Kidney (tissue), 14 donors: Measurements from ENCODE around the gene PTGER1. TPM values are rescaled to one million over a fixed set of nuclear protein-coding genes. Genes with fewer than 3 reads are reported as not detected.

Source experiments
- DNase-seq, 5 donors: peaks; one replicate each; pipeline ENCODE4 v3.0.0-alpha.2; 2013 to 2020
- FAIRE-seq: peaks from 2 replicates; lab custom pipeline; 2012; peaks lifted over from hg19 to GRCh38; lab: Jason Lieb, UNC
- H3K27ac ChIP-seq, 2 donors: one replicate each; pipeline ENCODE4 v1.7.0; 2013; ENCODE audit warnings: low read depth in 2 of 2, low read length in 2 of 2, inconsistent platforms in 1 of 2
- H3K27me3 ChIP-seq: one replicate; pipeline ENCODE4 v1.7.1; 2013; ENCODE audit warnings: low read length, inconsistent platforms; ENCODE audit not compliant: control insufficient read depth, insufficient read depth
- H3K36me3 ChIP-seq, 3 donors: one replicate each; pipeline versions ENCODE4 v1.7.0 to v1.7.1; 2013; ENCODE audit warnings: low read length in 3 of 3, control low read depth in 1 of 3, inconsistent platforms in 1 of 3; ENCODE audit not compliant: insufficient read depth in 3 of 3, control insufficient read depth in 2 of 3
- H3K4me1 ChIP-seq, 3 donors: one replicate each; pipeline versions ENCODE4 v1.7.0 to v1.7.1; 2013; ENCODE audit warnings: low read length in 3 of 3, inconsistent platforms in 1 of 3, low read depth in 1 of 3; ENCODE audit not compliant: control insufficient read depth in 2 of 3, insufficient read depth in 2 of 3
- H3K4me3 ChIP-seq, 3 donors: one replicate each; pipeline versions ENCODE4 v1.7.0 to v1.8.1; 2013; ENCODE audit warnings: low read length in 3 of 3, control low read depth in 1 of 3, inconsistent platforms in 1 of 3
- H3K9ac ChIP-seq, 3 donors: one replicate each; pipeline versions ENCODE4 v1.7.0 to v1.7.1; 2013; ENCODE audit warnings: low read length in 3 of 3, control low read depth in 1 of 3, inconsistent platforms in 1 of 3
- H3K9me3 ChIP-seq, 3 donors: one replicate each; pipeline versions ENCODE4 v1.7.0 to v1.7.1; 2013; ENCODE audit warnings: low read length in 3 of 3, control low read depth in 1 of 3, inconsistent platforms in 1 of 3; ENCODE audit not compliant: control insufficient read depth in 2 of 3, insufficient read depth in 1 of 3
- CTCF ChIP-seq: IDR thresholded peaks from 3 replicates; pipeline ENCODE4 v1.5.1; 2012; ENCODE audit warnings: mild to moderate bottlenecking, moderate library complexity, borderline replicate concordance; ENCODE audit not compliant: insufficient read depth; ENCODE audit errors: extremely low read depth
- intact Hi-C: fragments of 100-400 bp; cut with DNase I; formaldehyde crosslinking; loops from one replicate; pipeline ENCODE4 v1.11.1; 2022
- polyA plus RNA-seq: library from polyadenylated mRNA; stranded (reverse); fragments of 350-450 nt; fragmentation: Illumina TruSeq; extraction: RNeasy Lipid Tissue Mini Kit (QIAGEN cat#74804); gene quantifications from one replicate; pipeline ENCODE4 v1.2.3, GENCODE V29; 2014; ENCODE audit warnings: low read depth, low replicate concordance; ENCODE audit not compliant: insufficient read depth
- total RNA-seq: library from RNA; stranded (reverse); fragmentation: NEBNext Ultra II Directional; extraction: Animal tissue kit (Norgen Biotek cat#: 25700); gene quantifications from one replicate; pipeline ENCODE4 v1.2.1, GENCODE V29; 2021
- donor health status: control.
- donor health status: control.
- donor health status: control.
- donor health status: control.
- donor health status: control.
- donor health status: DM: yes; HTN: yes; CAD: no.
- donor health status: Normal renal cell carcinoma (clear cell type).

PTGER1 gene
- total and polyA plus RNA-seq, 2 donors from 2014 or later: 14.3 to 19.0 TPM

DNA sequence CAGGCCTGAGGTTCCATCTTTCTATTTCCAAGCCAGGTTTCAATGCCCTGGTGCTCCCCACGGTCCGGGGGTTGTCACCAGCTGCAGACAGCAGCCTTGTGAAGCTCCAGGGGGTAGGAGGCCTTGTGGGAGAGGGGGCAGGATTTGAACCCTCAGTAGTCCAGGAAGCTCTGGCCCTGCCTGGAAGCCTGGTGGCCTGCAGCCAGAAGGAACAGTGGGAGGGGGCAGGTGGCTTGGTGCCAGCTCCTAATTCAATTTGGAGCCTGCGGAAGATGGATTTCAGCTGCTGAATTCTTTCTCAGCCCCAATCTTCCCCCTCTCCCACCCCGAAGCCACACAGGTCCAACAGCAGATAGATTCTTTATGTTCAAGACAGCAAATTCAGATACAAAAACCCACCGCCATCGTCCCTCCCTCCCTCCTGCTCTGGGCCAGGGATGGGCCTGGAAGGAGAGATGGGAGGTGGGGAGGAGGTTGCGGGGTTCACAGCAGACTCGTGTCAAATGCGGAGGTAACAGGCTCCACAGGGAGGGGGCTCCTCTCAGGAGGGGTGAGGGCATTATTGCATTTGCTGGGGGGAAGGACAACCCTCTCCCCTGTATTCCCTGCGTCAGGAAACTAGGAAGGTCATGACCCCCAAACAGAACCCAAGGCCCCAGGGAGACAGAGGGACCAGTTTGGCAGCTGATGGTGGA is 2.4 kb upstream of the PTGER1 start:
- no peak overlapping the region for H3K4me3 ChIP-seq
- H3K4me1 ChIP-seq: peaks cover 0 to 21% (median 0%) of the 10 kb centered on the region in 3 donors
- H3K36me3 ChIP-seq: peaks cover 0 to 25% (median 0%) of the 10 kb centered on the region in 3 donors
- DNase-seq: peak; percentile 77 to 93 (median 82)
- peak overlapping the region; percentile 57 to 59 for H3K27ac ChIP-seq
- peaks cover 5% of the 10 kb centered on the region for H3K27me3 ChIP-seq
- H3K9ac ChIP-seq: no peak overlapping the region
- TF ChIP-seq CTCF: no peak
- no peak for FAIRE-seq
- intact Hi-C loops: no loop called here
- no peaks in the 10 kb centered on the region for H3K9me3 ChIP-seq

- no peak overlapping the region for H3K9ac ChIP-seq
- DNase-seq (peak; percentile 48 to 92 (median 70)), FAIRE-seq (no peak)
- peaks cover 5% of the 10 kb centered on the region for H3K27me3 ChIP-seq
- peaks cover 0 to 19% (median 0%) of the 10 kb centered on the region in 3 donors for H3K36me3 ChIP-seq
- H3K27ac ChIP-seq: peak overlapping the region; percentile 59 to 78
- H3K9me3 ChIP-seq: no peaks in the 10 kb centered on the region
- peaks cover 0 to 24% (median 0%) of the 10 kb centered on the region in 3 donors for H3K4me1 ChIP-seq
- intact Hi-C loops: no loop called here
- H3K4me3 ChIP-seq: no peak overlapping the region
- no peak for TF ChIP-seq CTCF
Observed at GRCh38 chr19:14476673-14477401, 1.7 kb upstream of the PTGER1 start.

DNA sequence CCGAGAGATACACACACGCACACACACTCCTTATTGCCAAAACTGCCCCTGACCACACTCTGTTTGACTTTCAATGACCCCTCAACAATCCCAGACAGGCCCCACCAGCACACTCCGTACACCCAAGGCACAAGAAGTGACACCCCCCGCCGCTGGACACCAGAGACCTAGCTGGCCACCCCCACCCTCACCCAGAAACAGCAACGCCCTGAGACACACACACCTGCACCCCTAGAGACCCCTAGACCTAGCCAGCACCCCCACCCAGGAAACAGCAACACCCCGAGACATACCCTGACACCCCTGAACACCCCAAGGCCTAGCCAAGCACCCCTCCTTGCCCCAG is 1.1 kb upstream of the PTGER1 start:
- H3K27ac ChIP-seq: peak overlapping the region; percentile 59 to 78
- H3K9me3 ChIP-seq: no peaks in the 10 kb centered on the region
- peak in 2 of 5 donors; percentile 65 to 75 for DNase-seq
- H3K27me3 ChIP-seq: peaks cover 5% of the 10 kb centered on the region
- intact Hi-C loops: no loop called here
- no peak for FAIRE-seq
- H3K9ac ChIP-seq: peak overlapping the region in 1 of 3 donors; percentile 32
- H3K4me3 ChIP-seq: no peak overlapping the region
- H3K4me1 ChIP-seq: peaks cover 0 to 24% (median 0%) of the 10 kb centered on the region in 3 donors
- no peak for TF ChIP-seq CTCF
- peaks cover 0 to 16% (median 0%) of the 10 kb centered on the region in 3 donors for H3K36me3 ChIP-seq
